Glomerular visceral epithelial cell (primary cell): ENCODE data around the gene CIDEB.

Source experiments
- DNase-seq: peaks from one replicate; pipeline ENCODE4 v3.0.0-alpha.2; 2016; ENCODE audit errors: extremely low spot score

CIDEB gene

GRCh38 chr14:24312736-24313507 lies 5.1 kb upstream of the CIDEB start:
- peak; percentile 35 for DNase-seq

GRCh38 chr14:24311837-24312615 lies 4.2 kb upstream of the CIDEB start:
- DNase-seq, result no peak

GRCh38 chr14:24310646-24311604 lies 3.1 kb upstream of the CIDEB start, which contains the start of gene LTB4R:
TSS of gene LTB4R (plus strand) at chr14:24311502. CDS start at chr14:24315652, 4,150 bp downstream.
- no peak for DNase-seq

- no peak for DNase-seq
Measured at GRCh38 chr14:24310265-24310645, 2.5 kb upstream of the CIDEB start.

- DNase-seq, result no peak
Measured at GRCh38 chr14:24309538-24310264, 1.9 kb upstream of the CIDEB start, which contains the start of gene LTB4R2. TSS of gene LTB4R2 (plus strand) at chr14:24310140. CDS start at chr14:24310665, 525 bp downstream.

- DNase-seq, result no peak
Measured at GRCh38 chr14:24308342-24309124, 756 bp upstream of the CIDEB start.

GRCh38 chr14:24307156-24307574 lies 612 bp downstream of the CIDEB start:
- DNase-seq, result no peak

GRCh38 chr14:24304019-24304387 lies 3.8 kb downstream of the CIDEB start:
- no peak for DNase-seq

GRCh38 chr14:24300326-24300980 lies 7.3 kb downstream of the CIDEB start:
- DNase-seq, result no peak

- peak; percentile 87 for DNase-seq
Measured at GRCh38 chr14:24299255-24300191, 8.3 kb downstream of the CIDEB start, which contains the start of the genes DHRS1 and NOP9. TSS of gene DHRS1 (minus strand) at chr14:24299780. CDS start at chr14:24299106, 674 bp downstream. TSS of gene NOP9 (plus strand) at chr14:24299850. CDS start at chr14:24299955, 105 bp downstream.

- peak; percentile 66 for DNase-seq
Measured at GRCh38 chr14:24298892-24299254, 8.9 kb downstream of the CIDEB start.

GRCh38 chr14:24297190-24297964 lies 10.4 kb downstream of the CIDEB start:
- DNase-seq, result peak; percentile 49

- DNase-seq, result peak; percentile 88
Measured at GRCh38 chr14:24296341-24297157, 11.2 kb downstream of the CIDEB start.

- DNase-seq, result no peak
Measured at GRCh38 chr14:24293525-24293924, 14.3 kb downstream of the CIDEB start.

- no peak for DNase-seq
Measured at GRCh38 chr14:24292118-24292807, 15.5 kb downstream of the CIDEB start.

GRCh38 chr14:24291446-24292117 lies 16.2 kb downstream of the CIDEB start:
- no peak for DNase-seq
